ENCODE data around the gene CDKAL1.
"Not testable (repeated sequence)": the region's sequence is repeated elsewhere in the genome, so short reads cannot be mapped to it uniquely, and the experiment has no call there.

CDKAL1 gene

GRCh38 chr6:20806669-20807068 lies 272.4 kb downstream of the CDKAL1 start:
- no peak for DNase-seq

- no peak for DNase-seq
Measured at GRCh38 chr6:20808439-20808838, 274.2 kb downstream of the CDKAL1 start.

GRCh38 chr6:20808924-20809323 lies 274.7 kb downstream of the CDKAL1 start:
- DNase-seq = no peak

GRCh38 chr6:20810727-20811108 lies 276.5 kb downstream of the CDKAL1 start:
- no peak for DNase-seq

- peak in 1 of 2 experiments; percentile 25 for DNase-seq
Measured at GRCh38 chr6:20811109-20811761, 277.0 kb downstream of the CDKAL1 start.

- no peak for DNase-seq
Measured at GRCh38 chr6:20812776-20813175, 278.5 kb downstream of the CDKAL1 start.

- DNase-seq = no peak
Measured at GRCh38 chr6:20814494-20814893, 280.2 kb downstream of the CDKAL1 start.

- DNase-seq = no peak
Measured at GRCh38 chr6:20816126-20816525, 281.9 kb downstream of the CDKAL1 start.

GRCh38 chr6:20817806-20818320 lies 283.6 kb downstream of the CDKAL1 start:
- DNase-seq = no peak

- no peak for DNase-seq
Measured at GRCh38 chr6:20819774-20820400, 285.6 kb downstream of the CDKAL1 start.

- peak in 1 of 2 experiments; percentile 44 for DNase-seq
Measured at GRCh38 chr6:20826378-20826777, 292.1 kb downstream of the CDKAL1 start.

- DNase-seq = no peak
Measured at GRCh38 chr6:20827798-20828197, 293.5 kb downstream of the CDKAL1 start.

GRCh38 chr6:20830576-20830975 lies 296.3 kb downstream of the CDKAL1 start:
- DNase-seq = no peak

GRCh38 chr6:20831251-20831650 lies 297.0 kb downstream of the CDKAL1 start:
- DNase-seq = not testable (repeated sequence)

GRCh38 chr6:20833881-20834515 lies 299.7 kb downstream of the CDKAL1 start:
- DNase-seq = no peak

GRCh38 chr6:20835315-20836010 lies 301.2 kb downstream of the CDKAL1 start:
- no peak for DNase-seq

GRCh38 chr6:20837189-20837588 lies 302.9 kb downstream of the CDKAL1 start:
- DNase-seq = no peak

GRCh38 chr6:20838113-20838512 lies 303.9 kb downstream of the CDKAL1 start:
- DNase-seq = no peak

GRCh38 chr6:20839630-20840029 lies 305.4 kb downstream of the CDKAL1 start:
- peak in 1 of 2 experiments; percentile 4 for DNase-seq

- DNase-seq = no peak
Measured at GRCh38 chr6:20840675-20841074, 306.4 kb downstream of the CDKAL1 start.

GRCh38 chr6:20841806-20842205 lies 307.5 kb downstream of the CDKAL1 start:
- DNase-seq = no peak

GRCh38 chr6:20845592-20845991 lies 311.3 kb downstream of the CDKAL1 start:
- no peak for DNase-seq

- no peak for DNase-seq
Measured at GRCh38 chr6:20846602-20847028, 312.4 kb downstream of the CDKAL1 start.
